ENCODE data around the gene LMX1A. TPM values are rescaled to one million over a fixed set of nuclear protein-coding genes. Genes with fewer than 3 reads are reported as not detected.

LMX1A gene
- total RNA-seq, 1 experiment from 2014 or later: not detected

DNA sequence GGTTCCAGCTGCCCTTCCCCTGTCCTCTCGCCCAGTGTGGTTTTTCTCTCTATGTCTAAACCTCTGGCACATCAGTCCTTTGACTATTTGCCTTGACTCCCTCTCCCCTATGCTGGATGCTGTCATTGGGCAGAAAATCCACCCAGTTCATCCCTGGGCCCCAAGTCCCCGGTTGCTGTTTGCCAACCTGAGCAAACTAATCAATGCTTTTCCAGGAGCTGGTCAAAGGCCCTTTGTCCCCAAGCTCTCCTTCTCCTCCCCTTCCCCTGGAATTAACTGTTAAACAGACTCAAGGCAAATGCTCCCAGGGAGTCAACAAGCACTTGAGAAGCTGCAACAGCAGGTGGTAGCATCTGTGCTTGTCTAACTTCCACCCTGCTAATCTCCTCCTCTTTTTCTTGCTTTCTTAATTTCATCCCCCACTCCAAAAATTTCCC, 102.7 kb downstream of the LMX1A start:
- DNase-seq (ENCODE audit: low spot score): no peak
- ChIA-PET CTCF (interaction anchor here (1.0 to 2.2 kb wide), 7 partner anchors 17 to 124 kb away, joined by 3 to 9 read pairs (median 4); no protein-coding TSS in a partner anchor), POLR2A (no interaction called here)
- H3K27me3 Mint-ChIP-seq (ENCODE audit: low read depth): peaks cover 23% of the 10 kb centered on the region
- peaks cover 20% of the 10 kb centered on the region for H3K4me1 Mint-ChIP-seq
- H3K36me3 Mint-ChIP-seq: no peaks in the 10 kb centered on the region
- H3K4me3 Mint-ChIP-seq: no peak overlapping the region
- ATAC-seq: peak; percentile 8; the same call in 1 of the 2 replicates
- 0 out of 2 replicates have a peak, but pooled peaks have one; percentile 4 for TF ChIP-seq ZNF423 (CRISPR knock-in tag; IDR thresholded peaks at IDR 0.05)
- TF ChIP-seq CREM (CRISPR knock-in tag; IDR thresholded peaks at IDR 0.05): no peak
- H3K27ac Mint-ChIP-seq: no peak overlapping the region
- H3K9me3 Mint-ChIP-seq: peaks cover 5% of the 10 kb centered on the region

DNA sequence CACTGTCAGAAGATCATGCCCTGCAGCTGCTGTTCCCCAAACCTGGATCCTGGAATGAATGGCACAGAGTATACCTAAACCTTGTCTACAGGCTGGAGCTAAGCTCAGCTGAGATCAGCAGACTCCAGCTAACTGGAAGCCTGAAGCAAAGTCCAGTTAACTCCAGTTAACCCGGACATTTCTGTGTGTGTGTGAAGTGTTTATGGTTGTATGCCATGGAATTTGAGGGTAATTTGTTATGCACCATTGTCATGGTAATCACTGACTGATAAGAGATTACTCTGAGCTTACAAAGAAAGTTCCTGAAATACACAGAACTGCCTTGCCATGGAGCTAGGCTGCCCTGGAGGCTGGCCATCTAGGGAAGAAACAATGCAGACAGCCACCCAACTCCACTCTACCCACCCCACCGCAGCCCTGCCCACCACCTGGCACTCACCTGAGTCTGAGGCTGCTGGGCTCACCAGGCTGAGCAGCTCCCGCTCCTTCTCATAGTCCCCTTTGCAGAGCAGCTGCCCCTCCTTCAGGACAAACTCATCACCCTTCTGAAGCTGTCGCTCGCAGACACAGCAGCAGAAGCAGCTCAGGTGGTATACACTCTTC, 107.4 kb downstream of the LMX1A start:
- Mint-ChIP-seq H3K4me3 (no peak overlapping the region), H3K9me3 (peaks cover 5% of the 10 kb centered on the region), H3K27ac (no peak overlapping the region), H3K27me3 (ENCODE audit: low read depth) (no peaks in the 10 kb centered on the region; the same call in 1 of the 2 replicates), H3K36me3 (no peaks in the 10 kb centered on the region), H3K4me1 (peaks cover 12% of the 10 kb centered on the region)
- peak; percentile 67 for ATAC-seq
- TF ChIP-seq NFATC4 (CRISPR knock-in tag; IDR thresholded peaks at IDR 0.05) (no peak), RORB (CRISPR knock-in tag; IDR thresholded peaks at IDR 0.05) (no peak), GTF2I (CRISPR knock-in tag; conservative IDR thresholded peaks at IDR 0.05) (no peak), FOXJ3 (CRISPR knock-in tag; IDR thresholded peaks at IDR 0.05; ENCODE audit: borderline replicate concordance) (no peak), TCF7 (CRISPR knock-in tag; IDR thresholded peaks at IDR 0.05; ENCODE audit: low read depth) (no peak), ZNF671 (CRISPR knock-in tag; IDR thresholded peaks at IDR 0.05) (no peak), NR1H2 (CRISPR knock-in tag; IDR thresholded peaks at IDR 0.05) (no peak), JUN (CRISPR knock-in tag; IDR thresholded peaks at IDR 0.05) (no peak), IRF2 (CRISPR knock-in tag; IDR thresholded peaks at IDR 0.05; ENCODE audit: borderline replicate concordance, low read depth) (no peak), JAZF1 (CRISPR knock-in tag; IDR thresholded peaks at IDR 0.05) (no peak), FOXK1 (CRISPR knock-in tag; IDR thresholded peaks at IDR 0.05) (no peak), MYBL2 (CRISPR knock-in tag; IDR thresholded peaks at IDR 0.05) (no peak), NFYB (CRISPR knock-in tag; conservative IDR thresholded peaks at IDR 0.05; ENCODE audit: low read depth) (no peak)
- TF ChIP-seq, protein P1, sequence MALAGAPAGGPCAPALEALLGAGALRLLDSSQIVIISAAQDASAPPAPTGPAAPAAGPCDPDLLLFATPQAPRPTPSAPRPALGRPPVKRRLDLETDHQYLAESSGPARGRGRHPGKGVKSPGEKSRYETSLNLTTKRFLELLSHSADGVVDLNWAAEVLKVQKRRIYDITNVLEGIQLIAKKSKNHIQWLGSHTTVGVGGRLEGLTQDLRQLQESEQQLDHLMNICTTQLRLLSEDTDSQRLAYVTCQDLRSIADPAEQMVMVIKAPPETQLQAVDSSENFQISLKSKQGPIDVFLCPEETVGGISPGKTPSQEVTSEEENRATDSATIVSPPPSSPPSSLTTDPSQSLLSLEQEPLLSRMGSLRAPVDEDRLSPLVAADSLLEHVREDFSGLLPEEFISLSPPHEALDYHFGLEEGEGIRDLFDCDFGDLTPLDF (CRISPR knock-in tag; IDR thresholded peaks at IDR 0.05): no peak
- TF ChIP-seq, protein P2, sequence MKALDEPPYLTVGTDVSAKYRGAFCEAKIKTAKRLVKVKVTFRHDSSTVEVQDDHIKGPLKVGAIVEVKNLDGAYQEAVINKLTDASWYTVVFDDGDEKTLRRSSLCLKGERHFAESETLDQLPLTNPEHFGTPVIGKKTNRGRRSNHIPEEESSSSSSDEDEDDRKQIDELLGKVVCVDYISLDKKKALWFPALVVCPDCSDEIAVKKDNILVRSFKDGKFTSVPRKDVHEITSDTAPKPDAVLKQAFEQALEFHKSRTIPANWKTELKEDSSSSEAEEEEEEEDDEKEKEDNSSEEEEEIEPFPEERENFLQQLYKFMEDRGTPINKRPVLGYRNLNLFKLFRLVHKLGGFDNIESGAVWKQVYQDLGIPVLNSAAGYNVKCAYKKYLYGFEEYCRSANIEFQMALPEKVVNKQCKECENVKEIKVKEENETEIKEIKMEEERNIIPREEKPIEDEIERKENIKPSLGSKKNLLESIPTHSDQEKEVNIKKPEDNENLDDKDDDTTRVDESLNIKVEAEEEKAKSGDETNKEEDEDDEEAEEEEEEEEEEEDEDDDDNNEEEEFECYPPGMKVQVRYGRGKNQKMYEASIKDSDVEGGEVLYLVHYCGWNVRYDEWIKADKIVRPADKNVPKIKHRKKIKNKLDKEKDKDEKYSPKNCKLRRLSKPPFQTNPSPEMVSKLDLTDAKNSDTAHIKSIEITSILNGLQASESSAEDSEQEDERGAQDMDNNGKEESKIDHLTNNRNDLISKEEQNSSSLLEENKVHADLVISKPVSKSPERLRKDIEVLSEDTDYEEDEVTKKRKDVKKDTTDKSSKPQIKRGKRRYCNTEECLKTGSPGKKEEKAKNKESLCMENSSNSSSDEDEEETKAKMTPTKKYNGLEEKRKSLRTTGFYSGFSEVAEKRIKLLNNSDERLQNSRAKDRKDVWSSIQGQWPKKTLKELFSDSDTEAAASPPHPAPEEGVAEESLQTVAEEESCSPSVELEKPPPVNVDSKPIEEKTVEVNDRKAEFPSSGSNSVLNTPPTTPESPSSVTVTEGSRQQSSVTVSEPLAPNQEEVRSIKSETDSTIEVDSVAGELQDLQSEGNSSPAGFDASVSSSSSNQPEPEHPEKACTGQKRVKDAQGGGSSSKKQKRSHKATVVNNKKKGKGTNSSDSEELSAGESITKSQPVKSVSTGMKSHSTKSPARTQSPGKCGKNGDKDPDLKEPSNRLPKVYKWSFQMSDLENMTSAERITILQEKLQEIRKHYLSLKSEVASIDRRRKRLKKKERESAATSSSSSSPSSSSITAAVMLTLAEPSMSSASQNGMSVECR (CRISPR knock-in tag; IDR thresholded peaks at IDR 0.05; ENCODE audit: borderline replicate concordance): no peak
- TF ChIP-seq, protein P3, sequence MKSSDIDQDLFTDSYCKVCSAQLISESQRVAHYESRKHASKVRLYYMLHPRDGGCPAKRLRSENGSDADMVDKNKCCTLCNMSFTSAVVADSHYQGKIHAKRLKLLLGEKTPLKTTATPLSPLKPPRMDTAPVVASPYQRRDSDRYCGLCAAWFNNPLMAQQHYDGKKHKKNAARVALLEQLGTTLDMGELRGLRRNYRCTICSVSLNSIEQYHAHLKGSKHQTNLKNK (CRISPR knock-in tag; IDR thresholded peaks at IDR 0.05): no peak
- TF ChIP-seq, protein P4, sequence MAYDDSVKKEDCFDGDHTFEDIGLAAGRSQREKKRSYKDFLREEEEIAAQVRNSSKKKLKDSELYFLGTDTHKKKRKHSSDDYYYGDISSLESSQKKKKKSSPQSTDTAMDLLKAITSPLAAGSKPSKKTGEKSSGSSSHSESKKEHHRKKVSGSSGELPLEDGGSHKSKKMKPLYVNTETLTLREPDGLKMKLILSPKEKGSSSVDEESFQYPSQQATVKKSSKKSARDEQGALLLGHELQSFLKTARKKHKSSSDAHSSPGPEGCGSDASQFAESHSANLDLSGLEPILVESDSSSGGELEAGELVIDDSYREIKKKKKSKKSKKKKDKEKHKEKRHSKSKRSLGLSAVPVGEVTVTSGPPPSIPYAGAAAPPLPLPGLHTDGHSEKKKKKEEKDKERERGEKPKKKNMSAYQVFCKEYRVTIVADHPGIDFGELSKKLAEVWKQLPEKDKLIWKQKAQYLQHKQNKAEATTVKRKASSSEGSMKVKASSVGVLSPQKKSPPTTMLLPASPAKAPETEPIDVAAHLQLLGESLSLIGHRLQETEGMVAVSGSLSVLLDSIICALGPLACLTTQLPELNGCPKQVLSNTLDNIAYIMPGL (CRISPR knock-in tag; IDR thresholded peaks at IDR 0.05): no peak
- TF ChIP-seq, protein P5, sequence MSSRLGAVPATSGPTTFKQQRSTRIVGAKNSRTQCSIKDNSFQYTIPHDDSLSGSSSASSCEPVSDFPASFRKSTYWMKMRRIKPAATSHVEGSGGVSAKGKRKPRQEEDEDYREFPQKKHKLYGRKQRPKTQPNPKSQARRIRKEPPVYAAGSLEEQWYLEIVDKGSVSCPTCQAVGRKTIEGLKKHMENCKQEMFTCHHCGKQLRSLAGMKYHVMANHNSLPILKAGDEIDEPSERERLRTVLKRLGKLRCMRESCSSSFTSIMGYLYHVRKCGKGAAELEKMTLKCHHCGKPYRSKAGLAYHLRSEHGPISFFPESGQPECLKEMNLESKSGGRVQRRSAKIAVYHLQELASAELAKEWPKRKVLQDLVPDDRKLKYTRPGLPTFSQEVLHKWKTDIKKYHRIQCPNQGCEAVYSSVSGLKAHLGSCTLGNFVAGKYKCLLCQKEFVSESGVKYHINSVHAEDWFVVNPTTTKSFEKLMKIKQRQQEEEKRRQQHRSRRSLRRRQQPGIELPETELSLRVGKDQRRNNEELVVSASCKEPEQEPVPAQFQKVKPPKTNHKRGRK (CRISPR knock-in tag; IDR thresholded peaks at IDR 0.05; ENCODE audit: borderline replicate concordance): no peak
- TF ChIP-seq, protein P6, sequence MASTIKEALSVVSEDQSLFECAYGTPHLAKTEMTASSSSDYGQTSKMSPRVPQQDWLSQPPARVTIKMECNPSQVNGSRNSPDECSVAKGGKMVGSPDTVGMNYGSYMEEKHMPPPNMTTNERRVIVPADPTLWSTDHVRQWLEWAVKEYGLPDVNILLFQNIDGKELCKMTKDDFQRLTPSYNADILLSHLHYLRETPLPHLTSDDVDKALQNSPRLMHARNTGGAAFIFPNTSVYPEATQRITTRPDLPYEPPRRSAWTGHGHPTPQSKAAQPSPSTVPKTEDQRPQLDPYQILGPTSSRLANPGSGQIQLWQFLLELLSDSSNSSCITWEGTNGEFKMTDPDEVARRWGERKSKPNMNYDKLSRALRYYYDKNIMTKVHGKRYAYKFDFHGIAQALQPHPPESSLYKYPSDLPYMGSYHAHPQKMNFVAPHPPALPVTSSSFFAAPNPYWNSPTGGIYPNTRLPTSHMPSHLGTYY (CRISPR knock-in tag; IDR thresholded peaks at IDR 0.05): no peak
- ChIA-PET CTCF (interaction anchor here (0.5 to 2.3 kb wide), 7 partner anchors 9 to 437 kb away, joined by 3 to 18 read pairs (median 5); no protein-coding TSS in a partner anchor), POLR2A (no interaction called here)
- DNase-seq (ENCODE audit: low spot score): no peak

All from WTC11 (cell line).